H9 (cell line): ENCODE data around the gene KRTAP5-7. TPM values are rescaled to one million over a fixed set of nuclear protein-coding genes. Genes with fewer than 3 reads are reported as not detected.

ENCODE experiments used
- DNase-seq: peaks from one replicate; pipeline ENCODE4 v3.0.0-alpha.2; 2017
- H2AFZ ChIP-seq: one replicate; pipeline ENCODE4 v1.6.1; 2013; ENCODE audit warnings: mild to moderate bottlenecking, low read length, control low read depth, moderate library complexity
- H2AK5ac ChIP-seq: 2 replicates; pipeline ENCODE4 v1.6.1; 2013; ENCODE audit warnings: low read length, control low read depth, mixed read lengths; ENCODE audit not compliant: insufficient read length
- H2BK120ac ChIP-seq: one replicate; pipeline ENCODE4 v1.6.1; 2013; ENCODE audit warnings: low read depth, mild to moderate bottlenecking, low read length, control low read depth, inconsistent platforms; ENCODE audit not compliant: poor library complexity, severe bottlenecking
- H2BK12ac ChIP-seq: 2 replicates; pipeline ENCODE4 v1.6.1; 2013; ENCODE audit warnings: low read length, control low read depth, mixed read lengths, low read depth; ENCODE audit not compliant: insufficient read length
- H2BK15ac ChIP-seq: 2 replicates; pipeline ENCODE4 v1.6.1; 2013; ENCODE audit warnings: low read depth, low read length, control low read depth
- H2BK20ac ChIP-seq: one replicate; pipeline ENCODE4 v1.6.1; 2013; ENCODE audit warnings: low read depth, mild to moderate bottlenecking, low read length, control low read depth, inconsistent platforms; ENCODE audit not compliant: poor library complexity, severe bottlenecking
- H2BK5ac ChIP-seq: 2 replicates; pipeline ENCODE4 v1.6.1; 2013; ENCODE audit warnings: low read length, control low read depth, mixed read lengths; ENCODE audit not compliant: insufficient read length
- H3K14ac ChIP-seq: 2 replicates; pipeline ENCODE4 v1.6.1; 2013; ENCODE audit warnings: low read length, control low read depth; ENCODE audit not compliant: insufficient read depth
- H3K18ac ChIP-seq: 2 replicates; pipeline ENCODE4 v1.6.1; 2013; ENCODE audit warnings: low read depth, mild to moderate bottlenecking, mixed read lengths, low read length, control low read depth; ENCODE audit not compliant: insufficient read length
- H3K23ac ChIP-seq: 2 replicates; pipeline ENCODE4 v1.6.1; 2013; ENCODE audit warnings: low read length, control low read depth, mixed read lengths, low read depth; ENCODE audit not compliant: insufficient read length
- H3K23me2 ChIP-seq: 2 replicates; pipeline ENCODE4 v1.6.1; 2013; ENCODE audit warnings: low read depth, mild to moderate bottlenecking, mixed read lengths, low read length, control low read depth; ENCODE audit not compliant: insufficient read length, poor library complexity, severe bottlenecking
- H3K27ac ChIP-seq: 2 replicates; pipeline ENCODE4 v1.5.1; 2013; ENCODE audit warnings: low read length, control low read depth, mixed read lengths, low read depth; ENCODE audit not compliant: insufficient read length
- H3K27me3 ChIP-seq: 2 replicates; pipeline ENCODE4 v1.6.1; 2013; ENCODE audit warnings: low read length, control low read depth, inconsistent platforms; ENCODE audit not compliant: insufficient read depth
- H3K4ac ChIP-seq: 2 replicates; pipeline ENCODE4 v1.6.1; 2013; ENCODE audit warnings: low read depth, mild to moderate bottlenecking, control low read depth, inconsistent platforms, low read length, moderate library complexity
- H3K4me1 ChIP-seq: 2 replicates; pipeline ENCODE4 v1.6.1; 2013; ENCODE audit warnings: low read length, control low read depth, inconsistent platforms; ENCODE audit not compliant: insufficient read depth
- H3K4me2 ChIP-seq: 2 replicates; pipeline ENCODE4 v1.6.1; 2013; ENCODE audit warnings: low read length, control low read depth, mixed read lengths; ENCODE audit not compliant: insufficient read length, insufficient read depth
- H3K56ac ChIP-seq: 2 replicates; pipeline ENCODE4 v1.6.1; 2013; ENCODE audit warnings: low read depth, mild to moderate bottlenecking, mixed read lengths, low read length, control low read depth; ENCODE audit not compliant: insufficient read length
- H3K79me1 ChIP-seq: 2 replicates; pipeline ENCODE4 v1.6.1; 2013; ENCODE audit warnings: low read depth, mild to moderate bottlenecking, moderate library complexity, low read length, control low read depth, inconsistent platforms; ENCODE audit not compliant: insufficient read depth, poor library complexity, severe bottlenecking
- H3K79me2 ChIP-seq: 2 replicates; pipeline ENCODE4 v1.6.1; 2013; ENCODE audit warnings: low read length, control low read depth, inconsistent platforms; ENCODE audit not compliant: insufficient read depth
- H3K9ac ChIP-seq: 2 replicates; pipeline ENCODE4 v1.6.1; 2013; ENCODE audit warnings: low read length, control low read depth, mixed read lengths; ENCODE audit not compliant: insufficient read length; ENCODE audit errors: extremely low read depth
- H3K9me3 ChIP-seq: one replicate; pipeline ENCODE4 v1.6.1; 2013; ENCODE audit warnings: low read depth, low read length, inconsistent platforms; ENCODE audit not compliant: control insufficient read depth
- H3T11ph ChIP-seq: one replicate; pipeline ENCODE4 v1.6.1; 2013; ENCODE audit warnings: mild to moderate bottlenecking, low read length, control low read depth, inconsistent platforms
- H4K20me1 ChIP-seq: one replicate; pipeline ENCODE4 v1.6.1; 2013; ENCODE audit not compliant: control insufficient read depth, insufficient read length, insufficient read depth
- H4K5ac ChIP-seq: 2 replicates; pipeline ENCODE4 v1.6.1; 2013; ENCODE audit warnings: low read depth, mild to moderate bottlenecking, mixed read lengths, low read length, control low read depth; ENCODE audit not compliant: insufficient read length
- H4K8ac ChIP-seq: replicated peaks from 2 replicates; pipeline ENCODE4 v1.6.1; 2013; ENCODE audit warnings: low read length, control low read depth, mixed read lengths, low read depth; ENCODE audit not compliant: insufficient read length
- H4K91ac ChIP-seq: 2 replicates; pipeline ENCODE4 v1.6.1; 2013; ENCODE audit warnings: low read depth, mild to moderate bottlenecking, moderate library complexity, mixed read lengths, low read length, control low read depth; ENCODE audit not compliant: insufficient read length
- H3K27ac Mint-ChIP-seq, 3 experiments: 2 replicates in 2 of 3; 3 replicates in 1 of 3; pipeline ENCODE4 v1.8.0; 2020 to 2021; ENCODE audit warnings: mixed read lengths in 3 of 3, mild to moderate bottlenecking in 1 of 3, moderate library complexity in 1 of 3
- H3K27me3 Mint-ChIP-seq: 2 replicates; pipeline ENCODE4 v1.8.0; 2021; ENCODE audit warnings: low read depth, mild to moderate bottlenecking, moderate library complexity, mixed read lengths
- H3K36me3 Mint-ChIP-seq, 3 experiments: 2 replicates in 2 of 3; 3 replicates in 1 of 3; pipeline ENCODE4 v1.8.0; 2020 to 2021; ENCODE audit warnings: low read depth in 3 of 3, mixed read lengths in 3 of 3; ENCODE audit not compliant: insufficient read depth in 1 of 3
- H3K4me1 Mint-ChIP-seq, 2 experiments: 2 replicates each; pipeline ENCODE4 v1.8.0; 2020; ENCODE audit warnings: mixed read lengths in 2 of 2
- H3K4me3 Mint-ChIP-seq, 2 experiments: 2 replicates in 1 of 2; 3 replicates in 1 of 2; pipeline ENCODE4 v1.8.0; 2020 to 2021; ENCODE audit warnings: mild to moderate bottlenecking in 2 of 2, mixed read lengths in 2 of 2, moderate library complexity in 1 of 2
- H3K9me3 Mint-ChIP-seq, 2 experiments: 2 replicates in 1 of 2; 3 replicates in 1 of 2; pipeline ENCODE4 v1.8.0; 2020; ENCODE audit warnings: mild to moderate bottlenecking in 2 of 2, mixed read lengths in 2 of 2, moderate library complexity in 1 of 2
- WGBS: extraction: QIAGEN DNeasy Blood & Tissue Kit; methylation state at CpG from one replicate; pipeline ENCODE4 v1.1.7; 2013; ENCODE audit warnings: missing lambda C conversion rate, low lambda C conversion rate, mixed read lengths; ENCODE audit not compliant: insufficient read length; ENCODE audit errors: extremely low coverage; 5-methylcytosine and 5-hydroxymethylcytosine counted together
- total RNA-seq: library from RNA; stranded (reverse); gene quantifications from 2 replicates; pipeline ENCODE4 v1.2.1, GENCODE V29; 2021
- TF ChIP-seq, protein P1 (sequence below): fragments of 200-600 bp; sonication (generic); conservative IDR thresholded peaks from 3 replicates; pipeline ENCODE4 v1.8.0; 2021; ENCODE audit warnings: antibody characterized with exemption, mild to moderate bottlenecking

KRTAP5-7 gene
- total RNA-seq, 1 experiment from 2014 or later, result not detected

- TF ChIP-seq, protein P1, sequence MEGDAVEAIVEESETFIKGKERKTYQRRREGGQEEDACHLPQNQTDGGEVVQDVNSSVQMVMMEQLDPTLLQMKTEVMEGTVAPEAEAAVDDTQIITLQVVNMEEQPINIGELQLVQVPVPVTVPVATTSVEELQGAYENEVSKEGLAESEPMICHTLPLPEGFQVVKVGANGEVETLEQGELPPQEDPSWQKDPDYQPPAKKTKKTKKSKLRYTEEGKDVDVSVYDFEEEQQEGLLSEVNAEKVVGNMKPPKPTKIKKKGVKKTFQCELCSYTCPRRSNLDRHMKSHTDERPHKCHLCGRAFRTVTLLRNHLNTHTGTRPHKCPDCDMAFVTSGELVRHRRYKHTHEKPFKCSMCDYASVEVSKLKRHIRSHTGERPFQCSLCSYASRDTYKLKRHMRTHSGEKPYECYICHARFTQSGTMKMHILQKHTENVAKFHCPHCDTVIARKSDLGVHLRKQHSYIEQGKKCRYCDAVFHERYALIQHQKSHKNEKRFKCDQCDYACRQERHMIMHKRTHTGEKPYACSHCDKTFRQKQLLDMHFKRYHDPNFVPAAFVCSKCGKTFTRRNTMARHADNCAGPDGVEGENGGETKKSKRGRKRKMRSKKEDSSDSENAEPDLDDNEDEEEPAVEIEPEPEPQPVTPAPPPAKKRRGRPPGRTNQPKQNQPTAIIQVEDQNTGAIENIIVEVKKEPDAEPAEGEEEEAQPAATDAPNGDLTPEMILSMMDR, result no peak
Observed at GRCh38 chr11:71558996-71559395, 31.9 kb downstream of the KRTAP5-7 start.

More at GRCh38 chr11:71558996-71559395, 31.9 kb downstream of the KRTAP5-7 start:
- H4K5ac ChIP-seq, result no peak overlapping the region
- H3K27ac ChIP-seq, result no peak overlapping the region
- Mint-ChIP-seq H3K27ac (no peak overlapping the region), H3K4me1 (peaks cover 6 to 7% of the 10 kb centered on the region in 2 experiments), H3K27me3 (peaks cover 19% of the 10 kb centered on the region), H3K9me3 (peaks cover 24 to 25% of the 10 kb centered on the region in 2 experiments), H3K36me3 (peaks cover 2 to 6% (median 5%) of the 10 kb centered on the region in 3 experiments; a peak in 4 of 7 replicates), H3K4me3 (no peak overlapping the region)
- H3K4me1 ChIP-seq, result no peaks in the 10 kb centered on the region
- no peak overlapping the region for H3K56ac ChIP-seq
- no peak overlapping the region for H3K23ac ChIP-seq
- no peak overlapping the region for H3K4me2 ChIP-seq
- DNase-seq, result no peak
- no peak overlapping the region for H2BK20ac ChIP-seq
- no peak overlapping the region for H2AK5ac ChIP-seq
- no peak overlapping the region for H2BK12ac ChIP-seq
- no peaks in the 10 kb centered on the region for H3K27me3 ChIP-seq
- no peak overlapping the region for H3T11ph ChIP-seq
- H3K18ac ChIP-seq, result no peak overlapping the region
- H4K20me1 ChIP-seq, result no peaks in the 10 kb centered on the region
- no peak overlapping the region for H2BK15ac ChIP-seq
- H4K8ac ChIP-seq, result no peak overlapping the region
- no peak overlapping the region for H3K14ac ChIP-seq
- H2BK5ac ChIP-seq, result no peak overlapping the region
- no peaks in the 10 kb centered on the region for H3K79me1 ChIP-seq
- H2BK120ac ChIP-seq, result no peak overlapping the region
- H3K4ac ChIP-seq, result no peak overlapping the region
- no peaks in the 10 kb centered on the region for H3K79me2 ChIP-seq
- H3K9me3 ChIP-seq, result no peaks in the 10 kb centered on the region
- no CpG with 5 or more reads among the region's 1 CpG for WGBS
- H3K23me2 ChIP-seq, result no peaks in the 10 kb centered on the region
- H3K9ac ChIP-seq, result no peak overlapping the region
- H2AFZ ChIP-seq, result no peak overlapping the region
- no peak overlapping the region for H4K91ac ChIP-seq
